Keratinocyte (primary cell): ENCODE data around the gene CCDC92B.

Source experiments
- EZH2 ChIP-seq: IDR thresholded peaks from one replicate; pipeline ENCODE4 v1.6.1; 2012; ENCODE audit warnings: inconsistent platforms, mild to moderate bottlenecking, low read length, moderate library complexity
- TF ChIP-seq, protein P1 (sequence below), 3 experiments: IDR thresholded peaks in 1 of 3; conservative IDR thresholded peaks in 1 of 3; optimal IDR thresholded peaks in 1 of 3; 2 replicates in 2 of 3; 3 replicates in 1 of 3; pipeline versions ENCODE3 to v1.5.1; 2011; ENCODE audit warnings: low read length in 3 of 3, mild to moderate bottlenecking in 3 of 3, moderate library complexity in 2 of 3, control low read depth in 1 of 3, inconsistent platforms in 1 of 3; ENCODE audit not compliant: insufficient read depth in 2 of 3; ENCODE audit errors: extremely low read depth in 1 of 3

DNA sequence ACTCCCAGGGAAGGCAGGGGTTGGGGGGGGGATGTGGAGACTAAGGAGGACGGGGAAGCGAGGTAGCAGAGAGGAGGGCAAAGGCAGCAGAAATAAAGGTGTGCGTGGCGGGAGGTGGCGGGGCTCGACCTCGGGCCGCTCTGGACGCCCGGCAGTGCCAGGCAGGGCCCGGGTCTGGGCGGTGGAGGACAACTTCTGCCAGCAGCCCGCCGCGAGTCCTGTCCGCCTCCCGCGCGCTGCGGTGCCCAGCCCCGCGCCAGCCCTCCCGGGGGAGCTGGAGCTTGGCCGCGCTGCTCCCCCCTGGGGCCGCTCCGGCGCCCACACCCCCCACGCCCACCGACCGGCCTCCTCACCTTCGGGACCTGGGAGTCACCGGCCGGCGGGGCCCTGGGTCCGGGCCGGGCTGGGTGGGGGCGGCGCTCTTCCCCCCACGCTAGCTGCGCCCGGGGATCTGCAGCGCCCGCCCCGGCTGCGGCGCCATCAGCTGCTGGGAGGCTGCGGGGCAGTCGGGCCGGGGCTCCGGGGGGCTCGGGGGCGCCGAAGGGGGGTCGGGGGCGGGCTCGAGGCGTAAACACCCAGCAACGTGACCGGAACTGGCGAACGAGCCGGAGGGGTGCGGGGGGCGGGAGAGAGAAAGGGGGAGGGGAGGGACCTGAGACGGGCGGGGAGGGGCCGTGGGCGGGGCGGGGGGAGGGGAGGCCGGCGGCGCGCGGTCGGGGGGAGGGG lies at the start of gene CCDC92B:
- TF ChIP-seq, protein P1, sequence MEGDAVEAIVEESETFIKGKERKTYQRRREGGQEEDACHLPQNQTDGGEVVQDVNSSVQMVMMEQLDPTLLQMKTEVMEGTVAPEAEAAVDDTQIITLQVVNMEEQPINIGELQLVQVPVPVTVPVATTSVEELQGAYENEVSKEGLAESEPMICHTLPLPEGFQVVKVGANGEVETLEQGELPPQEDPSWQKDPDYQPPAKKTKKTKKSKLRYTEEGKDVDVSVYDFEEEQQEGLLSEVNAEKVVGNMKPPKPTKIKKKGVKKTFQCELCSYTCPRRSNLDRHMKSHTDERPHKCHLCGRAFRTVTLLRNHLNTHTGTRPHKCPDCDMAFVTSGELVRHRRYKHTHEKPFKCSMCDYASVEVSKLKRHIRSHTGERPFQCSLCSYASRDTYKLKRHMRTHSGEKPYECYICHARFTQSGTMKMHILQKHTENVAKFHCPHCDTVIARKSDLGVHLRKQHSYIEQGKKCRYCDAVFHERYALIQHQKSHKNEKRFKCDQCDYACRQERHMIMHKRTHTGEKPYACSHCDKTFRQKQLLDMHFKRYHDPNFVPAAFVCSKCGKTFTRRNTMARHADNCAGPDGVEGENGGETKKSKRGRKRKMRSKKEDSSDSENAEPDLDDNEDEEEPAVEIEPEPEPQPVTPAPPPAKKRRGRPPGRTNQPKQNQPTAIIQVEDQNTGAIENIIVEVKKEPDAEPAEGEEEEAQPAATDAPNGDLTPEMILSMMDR (optimal IDR thresholded peaks at IDR 0.05 in 1 of 3, IDR thresholded peaks at IDR 0.05 in 1 of 3, conservative IDR thresholded peaks at IDR 0.05 in 1 of 3; ENCODE audit: extremely low read depth in 1 of 3, insufficient read depth in 2 of 3, low read length in 3 of 3), result no peak
- no peak for TF ChIP-seq EZH2
